Tibial nerve (tissue), 4 donors: ENCODE measurements around the gene BTRC. TPM values are rescaled to one million over a fixed set of nuclear protein-coding genes. Genes with fewer than 3 reads are reported as not detected.

Experiments
- DNase-seq, 2 donors: peaks; one replicate each; pipeline ENCODE4 v3.0.0-alpha.2; 2019; ENCODE audit warnings: low spot score in 2 of 2
- H3K27ac ChIP-seq, 4 donors: fragments of 200-600 bp; sonication (generic) in 3 of 4; one replicate each; pipeline ENCODE4 v1.5.1; 2017 to 2019; ENCODE audit warnings: mild to moderate bottlenecking in 1 of 4
- H3K27me3 ChIP-seq, 2 donors: fragments of 200-600 bp; sonication (generic) in 1 of 2; one replicate each; pipeline versions ENCODE4 v1.5.1 to v1.6.0; 2017 to 2019
- H3K36me3 ChIP-seq, 3 donors: fragments of 200-600 bp; sonication (generic); one replicate each; pipeline ENCODE4 v1.5.1; 2018 to 2019
- H3K4me1 ChIP-seq, 4 donors: fragments of 200-600 bp; sonication (generic) in 3 of 4; one replicate each; pipeline ENCODE4 v1.5.1; 2017 to 2019
- H3K4me3 ChIP-seq, 4 donors: fragments of 200-600 bp; sonication (generic) in 3 of 4; one replicate each; pipeline ENCODE4 v1.5.1; 2017 to 2019; ENCODE audit warnings: mild to moderate bottlenecking in 1 of 4, moderate library complexity in 1 of 4
- H3K9me3 ChIP-seq, 4 donors: fragments of 200-600 bp; sonication (generic) in 3 of 4; one replicate each; pipeline ENCODE4 v1.5.1; 2017 to 2019
- EP300 ChIP-seq, 2 donors: sonication (generic); formaldehyde crosslinking; IDR thresholded peaks; one replicate each; pipeline ENCODE4 v1.6.1; 2017; ENCODE audit warnings: antibody characterized with exemption in 2 of 2, mild to moderate bottlenecking in 1 of 2
- POLR2A ChIP-seq, 2 donors: fragments of 450-650 bp; IDR thresholded peaks; one replicate each; pipeline ENCODE4 v1.6.1; 2017; ENCODE audit warnings: antibody characterized with exemption in 2 of 2, mild to moderate bottlenecking in 2 of 2, moderate library complexity in 2 of 2
- WGBS, 2 donors: methylation state at CpG; one replicate each; pipeline ENCODE4 v1.1.5; 2018; 5-methylcytosine and 5-hydroxymethylcytosine counted together
- total RNA-seq, 4 donors: library from RNA; depleted of rRNA; stranded (reverse); fragments of >200 nt; gene quantifications; one replicate each; pipeline ENCODE4 v1.1.0, GENCODE V29; 2016
- TF ChIP-seq, protein P1 (sequence below), 5 experiments: fragments of 200-600 bp in 3 of 5; fragments of 450-650 bp in 2 of 5; sonication (generic) in 3 of 5; IDR thresholded peaks; one replicate each; pipeline ENCODE4 v1.5.1; 2016 to 2019; ENCODE audit warnings: antibody characterized with exemption in 5 of 5, mild to moderate bottlenecking in 3 of 5, moderate library complexity in 2 of 5

The BTRC gene
- total RNA-seq = 10 to 100 TPM in 1 of 4 donors, 1 to 10 TPM in 3; 7.9 to 14.2 (median 8.8) TPM

DNA sequence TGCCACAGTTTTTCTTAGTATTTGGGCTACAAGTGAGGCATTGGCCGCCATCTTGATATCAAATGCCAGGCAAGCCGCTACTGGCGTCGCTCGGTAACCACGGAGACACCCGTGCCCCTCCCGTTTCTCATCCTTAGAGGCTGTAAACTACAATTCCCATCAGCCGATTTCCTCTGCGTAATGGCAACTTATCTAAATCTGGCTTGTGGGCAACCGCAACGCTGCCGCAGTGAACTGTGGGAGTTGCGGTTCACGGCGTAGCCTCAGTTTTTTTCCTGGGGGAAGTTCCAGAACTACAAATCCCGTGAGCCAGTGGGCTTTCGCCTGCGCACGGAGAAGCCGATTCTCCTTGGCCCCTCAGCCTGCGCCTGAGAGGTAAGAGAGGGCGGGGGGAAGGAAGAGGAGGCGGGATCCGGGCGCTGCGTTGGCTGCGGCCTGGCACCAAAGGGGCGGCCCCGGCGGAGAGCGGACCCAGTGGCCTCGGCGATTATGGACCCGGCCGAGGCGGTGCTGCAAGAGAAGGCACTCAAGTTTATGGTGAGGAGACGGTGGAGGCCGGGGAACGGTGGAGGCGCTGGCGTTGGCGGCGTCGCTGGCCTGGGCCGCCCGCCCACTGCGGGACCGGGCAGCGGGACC is at the start of gene BTRC:
BTRC (plus strand) TSS at position 474 of the 636 bp plus-strand sequence; CDS start at position 490, 16 bp downstream.
- Histone ChIP-seq H3K4me3 (peak within 1 kb of the TSS; percentile 70 to 97 (median 82)), H3K27me3 (no peaks in the 10 kb centered on the region), H3K36me3 (peaks cover 0 to 4% (median 0%) of the 10 kb centered on the region in 3 donors), H3K4me1 (peaks cover 0 to 18% (median 2%) of the 10 kb centered on the region in 4 donors), H3K9me3 (no peaks in the 10 kb centered on the region), H3K27ac (peak within 1 kb of the TSS; percentile 39 to 93 (median 88))
- 0 to 1% methylated on average over 45 to 48 of the region's 50 CpGs for WGBS, 2 donors
- DNase-seq = peak; percentile 83 to 93
- TF ChIP-seq POLR2A (IDR thresholded peaks at IDR 0.05) (peak in 1 of 2 donors; percentile 70), EP300 (IDR thresholded peaks at IDR 0.05) (peak; percentile 90 to 99)
- TF ChIP-seq, protein P1, sequence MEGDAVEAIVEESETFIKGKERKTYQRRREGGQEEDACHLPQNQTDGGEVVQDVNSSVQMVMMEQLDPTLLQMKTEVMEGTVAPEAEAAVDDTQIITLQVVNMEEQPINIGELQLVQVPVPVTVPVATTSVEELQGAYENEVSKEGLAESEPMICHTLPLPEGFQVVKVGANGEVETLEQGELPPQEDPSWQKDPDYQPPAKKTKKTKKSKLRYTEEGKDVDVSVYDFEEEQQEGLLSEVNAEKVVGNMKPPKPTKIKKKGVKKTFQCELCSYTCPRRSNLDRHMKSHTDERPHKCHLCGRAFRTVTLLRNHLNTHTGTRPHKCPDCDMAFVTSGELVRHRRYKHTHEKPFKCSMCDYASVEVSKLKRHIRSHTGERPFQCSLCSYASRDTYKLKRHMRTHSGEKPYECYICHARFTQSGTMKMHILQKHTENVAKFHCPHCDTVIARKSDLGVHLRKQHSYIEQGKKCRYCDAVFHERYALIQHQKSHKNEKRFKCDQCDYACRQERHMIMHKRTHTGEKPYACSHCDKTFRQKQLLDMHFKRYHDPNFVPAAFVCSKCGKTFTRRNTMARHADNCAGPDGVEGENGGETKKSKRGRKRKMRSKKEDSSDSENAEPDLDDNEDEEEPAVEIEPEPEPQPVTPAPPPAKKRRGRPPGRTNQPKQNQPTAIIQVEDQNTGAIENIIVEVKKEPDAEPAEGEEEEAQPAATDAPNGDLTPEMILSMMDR (IDR thresholded peaks at IDR 0.05) = peak in 1 of 5 experiments; percentile 6

DNA sequence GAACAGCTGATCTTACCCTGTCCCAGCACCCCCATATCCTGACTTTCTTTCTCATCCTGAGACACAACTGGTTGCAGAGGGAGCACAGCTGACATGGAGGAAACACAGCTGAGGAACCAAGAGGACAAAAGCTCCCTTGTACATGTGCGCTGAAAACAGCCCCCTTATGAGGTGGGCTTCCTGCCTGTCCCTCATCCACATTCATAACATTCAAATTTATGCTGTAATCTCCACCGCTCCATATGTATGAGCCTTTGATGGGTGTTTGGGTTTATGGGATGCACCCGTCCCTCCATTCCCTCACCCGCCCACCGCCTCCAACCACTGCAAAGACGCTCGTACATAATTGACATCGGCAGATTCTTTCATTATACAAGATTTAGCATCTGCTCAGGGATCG is 49.6 kb upstream of the BTRC start:
- H3K4me3 ChIP-seq = no peak overlapping the region
- peaks cover 0 to 90% of the 10 kb centered on the region in 2 donors for H3K27me3 ChIP-seq
- DNase-seq = no peak
- no peaks in the 10 kb centered on the region for H3K36me3 ChIP-seq
- peaks cover 0 to 6% (median 0%) of the 10 kb centered on the region in 4 donors for H3K9me3 ChIP-seq
- 65 to 67% methylated on average over 9 of the region's 9 CpGs for WGBS, 2 donors
- no peaks in the 10 kb centered on the region for H3K4me1 ChIP-seq
- no peak overlapping the region for H3K27ac ChIP-seq
- TF ChIP-seq EP300 (IDR thresholded peaks at IDR 0.05) = no peak

DNA sequence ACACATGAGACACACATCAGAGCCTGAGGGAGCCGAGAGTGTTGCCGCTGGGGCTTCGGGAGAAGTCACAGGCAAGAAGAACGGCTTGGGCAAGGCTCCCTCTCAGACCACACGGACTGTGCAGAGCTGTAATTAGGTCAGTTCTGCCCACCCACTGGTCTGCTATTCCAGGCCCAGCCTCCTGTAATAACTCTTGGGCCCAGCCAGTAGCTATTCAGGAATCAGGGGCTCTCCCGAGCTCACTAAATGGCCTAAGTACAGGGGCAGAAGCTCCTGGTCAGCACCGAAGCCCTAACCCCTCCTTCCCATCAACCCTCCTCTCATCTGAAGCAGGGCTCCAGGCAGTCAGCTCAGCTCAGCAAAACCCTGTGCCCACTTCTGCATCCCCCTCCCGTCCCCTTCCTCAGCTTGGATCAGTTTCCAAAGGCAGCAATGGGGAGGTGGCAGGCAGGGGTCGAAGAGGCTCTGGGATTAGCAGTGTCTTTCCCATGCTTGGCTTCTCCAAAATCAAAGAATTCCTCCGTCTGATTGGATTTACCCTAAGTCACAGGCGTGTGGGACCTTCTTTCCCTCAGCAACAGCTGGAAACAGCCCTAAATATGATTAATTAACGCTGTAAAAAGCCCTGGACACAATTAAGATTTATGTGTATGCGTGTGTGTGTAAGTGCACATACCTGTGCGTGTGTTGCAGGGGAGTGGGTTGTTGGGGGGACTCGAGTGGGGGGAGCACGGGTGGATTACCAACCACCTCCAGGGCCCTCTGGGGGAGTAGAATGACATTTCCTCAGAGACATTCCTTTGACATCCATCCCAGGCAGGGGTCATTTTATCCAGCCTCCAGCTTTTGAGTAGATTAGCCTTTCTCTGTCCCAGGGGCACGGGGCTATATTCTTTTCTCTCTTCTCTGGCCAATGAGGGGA is 48.4 kb upstream of the BTRC start:
- 63 to 65% methylated on average over 16 to 17 of the region's 17 CpGs for WGBS, 2 donors
- no peak for TF ChIP-seq POLR2A (IDR thresholded peaks at IDR 0.05)
- no peak for TF ChIP-seq EP300 (IDR thresholded peaks at IDR 0.05)
- TF ChIP-seq, protein P1 (IDR thresholded peaks at IDR 0.05) = no peak
- peaks cover 0 to 4% (median 0%) of the 10 kb centered on the region in 4 donors for H3K4me1 ChIP-seq
- no peak for DNase-seq
- H3K27ac ChIP-seq = no peak overlapping the region
- H3K36me3 ChIP-seq = no peaks in the 10 kb centered on the region
- peaks cover 0 to 5% (median 0%) of the 10 kb centered on the region in 4 donors for H3K9me3 ChIP-seq
- peaks cover 0 to 92% of the 10 kb centered on the region in 2 donors for H3K27me3 ChIP-seq
- no peak overlapping the region for H3K4me3 ChIP-seq

DNA sequence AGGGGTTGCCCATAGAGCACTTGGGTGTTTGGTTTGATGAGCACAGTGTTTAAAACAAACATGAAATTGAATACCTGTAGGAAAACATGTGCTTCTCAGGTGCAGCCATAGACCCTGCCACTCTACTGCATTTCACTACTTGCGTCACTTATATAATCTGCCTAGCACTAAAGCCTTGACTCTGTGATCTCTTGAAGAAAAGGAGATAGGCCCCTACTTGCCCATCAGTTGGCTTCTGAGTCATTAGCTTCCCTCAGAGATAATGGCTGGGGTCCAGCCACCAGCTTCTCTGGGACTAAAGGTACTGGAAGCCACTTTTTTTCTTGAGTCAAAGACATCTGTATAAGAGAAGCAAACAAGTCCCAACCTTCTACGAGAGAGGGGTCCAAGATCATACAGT is 45.9 kb upstream of the BTRC start:
- H3K27ac ChIP-seq = no peak overlapping the region
- DNase-seq = no peak
- H3K9me3 ChIP-seq = no peaks in the 10 kb centered on the region
- H3K36me3 ChIP-seq = no peaks in the 10 kb centered on the region
- peaks cover 0 to 97% of the 10 kb centered on the region in 2 donors for H3K27me3 ChIP-seq
- TF ChIP-seq EP300 (IDR thresholded peaks at IDR 0.05) = no peak
- TF ChIP-seq, protein P1 (IDR thresholded peaks at IDR 0.05) = no peak
- TF ChIP-seq POLR2A (IDR thresholded peaks at IDR 0.05) = no peak
- 47 to 76% methylated on average over 2 of the region's 2 CpGs for WGBS, 2 donors
- no peak overlapping the region for H3K4me3 ChIP-seq
- H3K4me1 ChIP-seq = peaks cover 0 to 8% (median 0%) of the 10 kb centered on the region in 4 donors

DNA sequence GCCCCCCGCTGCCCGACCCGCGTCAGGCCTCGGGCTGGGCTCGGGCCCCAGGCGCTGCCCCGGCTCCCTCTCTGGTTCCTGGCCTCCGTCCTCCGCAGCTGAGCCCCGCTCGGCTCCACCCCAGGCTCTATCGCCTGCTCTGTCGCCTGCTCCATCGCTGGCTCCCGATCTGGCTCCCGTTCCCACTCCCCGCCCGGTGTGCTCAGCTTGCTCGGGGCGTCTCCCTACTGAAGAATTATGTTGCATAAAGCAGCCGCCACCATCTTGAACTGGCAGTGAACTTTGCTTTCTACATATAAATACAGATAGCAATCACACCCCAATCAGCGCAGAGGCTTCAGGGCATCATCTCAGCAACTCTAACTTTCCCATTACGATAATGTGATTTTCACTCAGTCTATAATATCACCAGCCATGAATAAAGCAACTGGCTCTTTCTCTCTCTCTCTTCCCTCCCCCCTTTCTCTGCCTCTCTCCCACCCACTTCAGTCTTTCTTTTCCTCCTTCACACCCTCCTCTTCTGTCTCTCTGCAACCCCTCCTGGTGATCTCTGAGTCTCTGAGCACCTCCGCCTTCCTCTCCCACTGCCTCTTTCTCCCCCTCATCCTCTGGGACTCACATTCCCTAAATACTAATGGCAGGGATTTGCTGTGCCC is 43.3 kb upstream of the BTRC start:
- peaks cover 0 to 8% (median 0%) of the 10 kb centered on the region in 4 donors for H3K4me1 ChIP-seq
- 8 to 10% methylated on average over 17 to 25 of the region's 25 CpGs for WGBS, 2 donors
- no peak for DNase-seq
- H3K4me3 ChIP-seq = no peak overlapping the region
- no peaks in the 10 kb centered on the region for H3K9me3 ChIP-seq
- no peak for TF ChIP-seq POLR2A (IDR thresholded peaks at IDR 0.05)
- TF ChIP-seq, protein P1 (IDR thresholded peaks at IDR 0.05) = no peak
- no peak for TF ChIP-seq EP300 (IDR thresholded peaks at IDR 0.05)
- no peak overlapping the region for H3K27ac ChIP-seq
- no peaks in the 10 kb centered on the region for H3K36me3 ChIP-seq
- peaks cover 0 to 82% of the 10 kb centered on the region in 2 donors for H3K27me3 ChIP-seq
